Raji (cell line): Measurements from ENCODE around the gene KCNC3.

ENCODE experiments used
- POLR2A ChIP-seq: IDR thresholded peaks from 2 replicates; pipeline ENCODE4 v1.6.1; 2011; ENCODE audit warnings: low read depth, low read length, control low read depth; ENCODE audit not compliant: insufficient read depth

KCNC3 gene

GRCh38 chr19:50329146-50329925, at the start of gene KCNC3:
TSS of gene KCNC3 (minus strand) at chr19:50329377. CDS start at chr19:50329082, 295 bp downstream.
- peak; percentile 76 for TF ChIP-seq POLR2A

GRCh38 chr19:50378863-50379236, 49.7 kb upstream of the KCNC3 start:
- TF ChIP-seq POLR2A, result no peak

DNA sequence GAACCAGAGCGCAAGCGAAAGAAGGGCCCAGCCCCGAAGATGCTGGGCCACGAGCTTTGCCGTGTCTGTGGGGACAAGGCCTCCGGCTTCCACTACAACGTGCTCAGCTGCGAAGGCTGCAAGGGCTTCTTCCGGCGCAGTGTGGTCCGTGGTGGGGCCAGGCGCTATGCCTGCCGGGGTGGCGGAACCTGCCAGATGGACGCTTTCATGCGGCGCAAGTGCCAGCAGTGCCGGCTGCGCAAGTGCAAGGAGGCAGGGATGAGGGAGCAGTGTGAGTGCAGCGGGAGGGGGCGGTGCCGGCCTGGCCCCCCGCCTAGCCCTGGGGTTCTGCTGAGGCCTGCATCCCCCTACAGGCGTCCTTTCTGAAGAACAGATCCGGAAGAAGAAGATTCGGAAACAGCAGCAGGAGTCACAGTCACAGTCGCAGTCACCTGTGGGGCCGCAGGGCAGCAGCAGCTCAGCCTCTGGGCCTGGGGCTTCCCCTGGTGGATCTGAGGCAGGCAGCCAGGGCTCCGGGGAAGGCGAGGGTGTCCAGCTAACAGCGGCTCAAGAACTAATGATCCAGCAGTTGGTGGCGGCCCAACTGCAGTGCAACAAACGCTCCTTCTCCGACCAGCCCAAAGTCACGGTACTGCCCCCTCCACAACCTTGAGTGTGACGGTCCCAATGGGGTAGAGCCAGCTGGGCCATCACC, 49.1 kb upstream of the KCNC3 start:
- no peak for TF ChIP-seq POLR2A

DNA sequence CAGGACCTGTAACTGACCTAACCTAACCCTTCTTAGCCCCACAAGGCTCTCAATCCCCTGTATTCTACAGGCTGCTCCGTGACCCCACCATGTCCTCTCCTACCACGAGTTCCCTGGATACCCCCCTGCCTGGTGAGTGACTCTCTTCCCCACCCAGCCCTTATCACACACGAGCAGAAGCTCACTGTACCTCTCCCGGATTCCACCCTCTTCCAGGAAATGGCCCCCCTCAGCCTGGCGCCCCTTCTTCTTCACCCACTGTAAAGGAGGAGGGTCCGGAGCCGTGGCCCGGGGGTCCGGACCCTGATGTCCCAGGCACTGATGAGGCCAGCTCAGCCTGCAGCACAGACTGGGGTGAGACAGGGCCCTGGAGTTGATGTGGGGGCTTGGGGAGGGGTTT, 48.3 kb upstream of the KCNC3 start:
- no peak for TF ChIP-seq POLR2A

- TF ChIP-seq POLR2A, result no peak
These were observed 47.9 kb upstream of the KCNC3 start for GRCh38 chr19:50377051-50377461.

DNA sequence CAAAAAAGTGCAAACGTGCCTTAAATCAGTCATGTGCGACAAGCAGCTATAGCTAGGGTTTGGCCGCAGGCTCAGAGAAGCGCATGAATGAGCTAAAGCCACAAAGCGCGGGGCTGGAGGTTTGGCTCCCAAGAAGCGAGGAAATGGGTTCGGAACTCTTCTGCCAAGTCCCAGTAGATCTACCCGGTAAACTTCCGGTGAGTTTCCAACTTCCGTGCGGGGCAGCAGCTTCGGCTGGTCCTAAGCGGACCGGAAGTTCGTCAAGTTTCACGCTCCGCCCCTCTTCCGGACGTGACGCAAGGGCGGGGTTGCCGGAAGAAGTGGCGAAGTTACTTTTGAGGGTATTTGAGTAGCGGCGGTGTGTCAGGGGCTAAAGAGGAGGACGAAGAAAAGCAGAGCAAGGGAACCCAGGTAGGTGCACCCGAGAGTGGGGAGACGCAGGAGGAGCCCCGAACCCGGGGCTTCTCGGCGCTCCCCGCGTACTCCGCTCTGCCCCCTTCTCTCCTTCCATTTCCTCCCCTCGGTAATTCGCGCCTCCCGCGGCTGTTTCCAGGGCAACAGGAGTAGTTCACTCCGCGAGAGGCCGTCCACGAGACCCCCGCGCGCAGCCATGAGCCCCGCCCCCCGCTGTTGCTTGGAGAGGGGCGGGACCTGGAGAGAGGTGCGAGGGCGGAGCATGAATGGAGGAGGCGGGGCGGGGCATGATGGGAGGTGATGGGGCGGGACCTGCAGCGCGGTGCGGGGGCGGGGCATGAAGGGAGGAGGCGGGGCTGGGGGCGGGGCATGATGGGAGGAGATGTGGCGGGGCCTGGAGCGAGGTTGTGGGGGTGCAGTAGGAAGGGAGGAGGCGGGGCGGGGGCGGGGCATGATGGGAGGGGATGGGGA, 47.2 kb upstream of the KCNC3 start, which contains the start of gene NR1H2:
Gene NR1H2 (plus strand): TSS at position 292 of the 885 bp plus-strand sequence. CDS start 1,149 bp downstream, outside the sequence.
- peak; percentile 73 for TF ChIP-seq POLR2A

- no peak for TF ChIP-seq POLR2A
These were observed 42.8 kb upstream of the KCNC3 start for GRCh38 chr19:50371914-50372475.

- TF ChIP-seq POLR2A, result peak; percentile 65
These were observed 39.7 kb upstream of the KCNC3 start for GRCh38 chr19:50368649-50369570.

- TF ChIP-seq POLR2A, result no peak
These were observed 36.5 kb upstream of the KCNC3 start, which contains the start of gene NAPSA for GRCh38 chr19:50365434-50366306. TSS of gene NAPSA (minus strand) at chr19:50365639. CDS start at chr19:50365621, 18 bp downstream.

GRCh38 chr19:50362656-50363424, 33.7 kb upstream of the KCNC3 start:
- TF ChIP-seq POLR2A, result no peak

DNA sequence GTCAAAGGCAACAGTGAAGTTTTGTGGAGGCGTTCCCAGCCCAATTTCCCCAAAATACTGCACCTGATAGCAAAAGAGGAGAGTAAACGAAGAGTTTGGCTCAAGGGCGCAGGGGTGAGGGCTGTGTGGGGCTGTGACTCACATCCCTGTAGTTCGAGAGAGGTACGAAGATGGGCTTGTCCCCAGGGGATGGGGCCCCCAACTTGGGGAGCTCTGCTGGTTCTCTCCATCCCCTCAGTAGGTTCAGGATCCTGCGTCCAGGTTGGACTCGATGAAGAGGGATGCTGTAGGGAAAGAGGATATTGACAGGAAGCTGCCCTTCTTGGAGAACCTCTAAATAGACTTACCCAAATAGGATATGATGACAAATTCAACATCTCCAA, 32.8 kb upstream of the KCNC3 start:
- TF ChIP-seq POLR2A, result no peak
